GM13977 (cell line): ENCODE data around the gene NOL6.

Source experiments
- DNase-seq: peaks from one replicate; pipeline ENCODE4 v3.0.0; 2012; ENCODE audit warnings: low spot score
- in situ Hi-C: fragments of 300-500 bp; cut with MboI; formaldehyde crosslinking; loops from one replicate; pipeline ENCODE4 v1.12.0; 2022; ENCODE audit warnings: low sequenced_read_pairs, low pct_unique_long_range_greater_than_20kb, mixed read lengths, inconsistent platforms; ENCODE audit not compliant: unreplicated experiment
- TF ChIP-seq, protein P1 (sequence below): IDR thresholded peaks from 2 replicates; pipeline ENCODE4 v1.5.1; 2012; ENCODE audit warnings: mild to moderate bottlenecking, control low read depth; ENCODE audit not compliant: insufficient read depth; ENCODE audit errors: extremely low read depth, missing control alignments

Gene NOL6

DNA sequence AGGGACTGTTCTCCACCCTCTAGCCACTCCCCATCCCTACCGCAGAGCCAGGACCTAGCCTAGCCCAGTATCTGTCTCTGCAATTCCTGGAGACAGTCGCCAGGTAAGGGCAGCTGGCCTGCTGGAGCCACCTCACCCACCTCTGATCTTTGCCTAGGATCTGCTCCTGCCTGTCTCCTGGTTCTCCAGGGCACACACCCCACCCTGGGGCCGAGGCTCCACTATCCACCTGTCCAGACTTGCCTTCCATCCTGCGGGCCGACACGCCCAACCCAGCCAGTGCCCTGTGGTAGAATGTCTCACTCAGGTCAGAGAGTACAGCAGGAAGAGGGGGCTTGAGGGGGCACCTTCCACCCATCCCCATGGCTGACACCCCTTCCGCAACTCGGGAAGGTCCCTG lies 55.6 kb downstream of the NOL6 start:
- DNase-seq, result no peak
- in situ Hi-C loops, result no loop called here
- TF ChIP-seq, protein P1, sequence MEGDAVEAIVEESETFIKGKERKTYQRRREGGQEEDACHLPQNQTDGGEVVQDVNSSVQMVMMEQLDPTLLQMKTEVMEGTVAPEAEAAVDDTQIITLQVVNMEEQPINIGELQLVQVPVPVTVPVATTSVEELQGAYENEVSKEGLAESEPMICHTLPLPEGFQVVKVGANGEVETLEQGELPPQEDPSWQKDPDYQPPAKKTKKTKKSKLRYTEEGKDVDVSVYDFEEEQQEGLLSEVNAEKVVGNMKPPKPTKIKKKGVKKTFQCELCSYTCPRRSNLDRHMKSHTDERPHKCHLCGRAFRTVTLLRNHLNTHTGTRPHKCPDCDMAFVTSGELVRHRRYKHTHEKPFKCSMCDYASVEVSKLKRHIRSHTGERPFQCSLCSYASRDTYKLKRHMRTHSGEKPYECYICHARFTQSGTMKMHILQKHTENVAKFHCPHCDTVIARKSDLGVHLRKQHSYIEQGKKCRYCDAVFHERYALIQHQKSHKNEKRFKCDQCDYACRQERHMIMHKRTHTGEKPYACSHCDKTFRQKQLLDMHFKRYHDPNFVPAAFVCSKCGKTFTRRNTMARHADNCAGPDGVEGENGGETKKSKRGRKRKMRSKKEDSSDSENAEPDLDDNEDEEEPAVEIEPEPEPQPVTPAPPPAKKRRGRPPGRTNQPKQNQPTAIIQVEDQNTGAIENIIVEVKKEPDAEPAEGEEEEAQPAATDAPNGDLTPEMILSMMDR, result no peak

DNA sequence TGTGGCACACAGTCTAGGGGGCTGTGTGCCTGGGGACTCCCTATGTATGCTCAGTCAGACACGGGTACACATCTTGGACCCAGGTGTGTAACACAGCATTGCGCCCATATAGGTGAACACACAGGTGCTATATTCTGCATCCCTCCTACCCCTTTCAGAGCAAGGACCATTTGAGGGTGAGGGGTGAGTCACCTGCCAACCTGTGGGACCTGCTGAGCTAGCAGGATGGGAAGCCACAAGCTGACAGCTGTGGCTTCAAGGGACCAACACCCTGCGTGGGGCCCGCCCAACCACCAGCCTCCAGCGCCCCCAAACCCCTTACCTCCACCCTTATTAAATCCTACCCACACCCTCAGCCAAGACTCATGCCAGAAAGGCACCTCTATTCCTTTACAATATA lies 56.7 kb downstream of the NOL6 start:
- DNase-seq, result no peak
- TF ChIP-seq, protein P1, result no peak
- in situ Hi-C loops, result no loop called here

DNA sequence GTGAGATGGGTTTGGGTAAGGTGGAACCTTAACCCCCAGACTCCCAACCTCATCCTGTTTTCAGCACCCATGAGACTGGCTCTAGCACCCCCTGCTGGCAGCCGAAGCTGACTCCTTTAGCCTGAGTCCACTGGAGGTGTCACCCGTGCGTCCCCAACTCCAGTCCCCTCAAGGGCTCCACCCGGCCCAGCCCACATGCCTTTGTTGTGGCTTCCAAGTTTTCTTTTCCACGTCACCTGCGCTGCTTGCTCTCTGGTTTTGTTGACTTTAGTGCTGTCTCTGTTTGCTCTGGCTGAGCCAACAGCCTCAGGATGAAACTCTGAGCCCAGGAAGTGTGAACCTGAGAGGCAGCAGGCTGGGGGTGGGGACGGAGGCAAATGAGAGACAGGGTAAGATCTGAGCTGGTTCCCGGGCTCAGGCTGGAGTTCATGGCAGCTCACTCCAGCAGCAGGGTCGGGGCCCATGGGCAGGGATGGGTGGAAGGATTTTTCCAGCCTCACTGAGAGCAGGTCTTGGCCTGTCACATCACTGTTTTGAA lies 58.2 kb downstream of the NOL6 start:
- peak; percentile 81 for DNase-seq
- in situ Hi-C loops, result no loop called here
- TF ChIP-seq, protein P1, result peak; percentile 80

DNA sequence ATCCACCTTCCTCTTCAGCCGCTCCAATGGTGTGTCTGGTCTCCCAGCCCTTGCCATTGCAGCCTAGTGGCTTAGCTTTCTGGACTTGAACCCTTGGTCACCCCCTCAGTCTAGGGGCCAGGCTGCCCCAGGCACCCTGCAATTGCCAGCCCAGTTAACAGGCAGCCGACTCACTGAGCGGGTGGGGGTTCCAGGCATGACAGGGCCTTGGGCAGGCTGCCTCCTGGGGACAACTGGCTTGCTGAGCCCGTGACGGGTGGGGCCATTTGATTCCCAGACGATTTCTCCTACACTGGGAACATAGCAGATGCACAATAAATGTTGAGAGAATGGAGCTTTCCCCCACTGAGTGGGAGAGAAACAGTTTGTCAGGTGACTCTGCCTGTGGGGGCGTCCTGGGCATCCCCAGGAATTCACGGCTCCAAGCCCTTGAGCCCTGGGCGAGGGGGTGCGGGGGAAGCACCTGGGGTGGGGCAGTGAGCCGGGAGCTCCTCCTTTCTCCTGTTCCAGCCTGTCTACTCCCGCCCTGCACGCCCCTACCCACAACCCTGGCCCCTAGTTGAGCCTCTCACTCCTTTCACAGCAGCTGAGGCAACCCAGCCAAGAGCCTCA lies 58.7 kb downstream of the NOL6 start:
- no peak for DNase-seq
- TF ChIP-seq, protein P1, result no peak
- in situ Hi-C loops, result no loop called here

DNA sequence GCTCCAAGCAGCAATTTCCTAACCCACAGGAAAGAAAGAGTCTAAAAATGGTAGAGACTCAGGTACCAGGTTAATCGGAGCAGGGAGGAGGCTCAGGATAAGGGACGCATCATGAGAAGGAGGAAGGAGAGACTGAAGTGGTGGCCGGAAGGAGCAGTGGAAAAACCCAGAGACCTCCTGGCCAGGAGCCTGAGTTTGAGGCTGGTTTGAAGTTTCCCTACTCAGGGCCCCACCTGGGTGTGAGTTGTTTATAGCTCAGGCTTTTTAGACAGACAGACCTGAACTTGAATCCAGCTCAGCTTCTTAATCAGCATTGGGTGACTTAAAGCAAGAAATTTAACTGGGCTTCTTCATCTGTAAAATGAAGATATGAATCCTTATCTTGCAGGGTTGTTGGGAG lies 59.5 kb downstream of the NOL6 start:
- TF ChIP-seq, protein P1, result no peak
- in situ Hi-C loops, result no loop called here
- DNase-seq, result no peak
